Measurements from ENCODE around the gene TSPAN9. TPM values are rescaled to one million over a fixed set of nuclear protein-coding genes. Genes with fewer than 3 reads are reported as not detected.

Gene TSPAN9
- total RNA-seq, 1 donor from 2014 or later, result 40.9 TPM

GRCh38 chr12:3223601-3224529 is 146.7 kb downstream of the TSPAN9 start:
- peaks cover 3% of the 10 kb centered on the region for H3K79me2 ChIP-seq (ENCODE audit: insufficient read depth, low read length)
- no peaks in the 10 kb centered on the region for H3K36me3 ChIP-seq (ENCODE audit: insufficient read depth, low read length)
- peaks cover 75% of the 10 kb centered on the region for H4K20me1 ChIP-seq (ENCODE audit: insufficient read depth, low read length)
- H3K4me1 ChIP-seq (ENCODE audit: insufficient read depth, low read length), result peaks cover 24% of the 10 kb centered on the region
- H2AFZ ChIP-seq (ENCODE audit: low read depth, low read length), result no peak overlapping the region
- H3K36me3 Mint-ChIP-seq (ENCODE audit: low read depth, unreplicated experiment), result peaks cover 8% of the 10 kb centered on the region
- no peaks in the 10 kb centered on the region for H3K9me3 Mint-ChIP-seq (ENCODE audit: unreplicated experiment)
- H3K9ac ChIP-seq (ENCODE audit: low read length), result no peak overlapping the region
- no peak overlapping the region for H3K27ac ChIP-seq (ENCODE audit: low read depth, low read length)
- H3K9me3 ChIP-seq (ENCODE audit: insufficient read depth, low read depth, low read length), result peaks cover 3% of the 10 kb centered on the region
- no peak overlapping the region for H3K4me3 Mint-ChIP-seq (ENCODE audit: unreplicated experiment)
- H3K27ac Mint-ChIP-seq (ENCODE audit: unreplicated experiment), result no peak overlapping the region
- no peak overlapping the region for H3K4me3 ChIP-seq (ENCODE audit: insufficient read depth, low read depth, low read length)
- peaks cover 15% of the 10 kb centered on the region for H3K4me1 Mint-ChIP-seq (ENCODE audit: low read depth, unreplicated experiment)
- no peak for TF ChIP-seq EZH2 (IDR thresholded peaks at IDR 0.05; ENCODE audit: insufficient read depth, low read length)
- TF ChIP-seq, protein P1, sequence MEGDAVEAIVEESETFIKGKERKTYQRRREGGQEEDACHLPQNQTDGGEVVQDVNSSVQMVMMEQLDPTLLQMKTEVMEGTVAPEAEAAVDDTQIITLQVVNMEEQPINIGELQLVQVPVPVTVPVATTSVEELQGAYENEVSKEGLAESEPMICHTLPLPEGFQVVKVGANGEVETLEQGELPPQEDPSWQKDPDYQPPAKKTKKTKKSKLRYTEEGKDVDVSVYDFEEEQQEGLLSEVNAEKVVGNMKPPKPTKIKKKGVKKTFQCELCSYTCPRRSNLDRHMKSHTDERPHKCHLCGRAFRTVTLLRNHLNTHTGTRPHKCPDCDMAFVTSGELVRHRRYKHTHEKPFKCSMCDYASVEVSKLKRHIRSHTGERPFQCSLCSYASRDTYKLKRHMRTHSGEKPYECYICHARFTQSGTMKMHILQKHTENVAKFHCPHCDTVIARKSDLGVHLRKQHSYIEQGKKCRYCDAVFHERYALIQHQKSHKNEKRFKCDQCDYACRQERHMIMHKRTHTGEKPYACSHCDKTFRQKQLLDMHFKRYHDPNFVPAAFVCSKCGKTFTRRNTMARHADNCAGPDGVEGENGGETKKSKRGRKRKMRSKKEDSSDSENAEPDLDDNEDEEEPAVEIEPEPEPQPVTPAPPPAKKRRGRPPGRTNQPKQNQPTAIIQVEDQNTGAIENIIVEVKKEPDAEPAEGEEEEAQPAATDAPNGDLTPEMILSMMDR (IDR thresholded peaks at IDR 0.05; ENCODE audit: insufficient read depth, low read depth, low read length), result no peak
- H3K27me3 Mint-ChIP-seq (ENCODE audit: low read depth, unreplicated experiment), result peaks cover 8% of the 10 kb centered on the region
- DNase-seq (ENCODE audit: low read depth) (no peak), FAIRE-seq (no peak)
- no peak overlapping the region for H3K4me2 ChIP-seq (ENCODE audit: low read length)
- H3K27me3 ChIP-seq (ENCODE audit: insufficient read depth, low read length), result peaks cover 7% of the 10 kb centered on the region

- FAIRE-seq, result no peak
- Mint-ChIP-seq H3K4me3 (ENCODE audit: unreplicated experiment) (no peak overlapping the region), H3K27ac (ENCODE audit: unreplicated experiment) (no peak overlapping the region), H3K4me1 (ENCODE audit: low read depth, unreplicated experiment) (peaks cover 14% of the 10 kb centered on the region), H3K36me3 (ENCODE audit: low read depth, unreplicated experiment) (peaks cover 11% of the 10 kb centered on the region), H3K9me3 (ENCODE audit: unreplicated experiment) (no peaks in the 10 kb centered on the region), H3K27me3 (ENCODE audit: low read depth, unreplicated experiment) (peaks cover 8% of the 10 kb centered on the region)
- H3K4me2 ChIP-seq (ENCODE audit: low read length), result no peak overlapping the region
- no peak overlapping the region for H3K27ac ChIP-seq (ENCODE audit: low read depth, low read length)
- peaks cover 3% of the 10 kb centered on the region for H3K9me3 ChIP-seq (ENCODE audit: insufficient read depth, low read depth, low read length)
- H3K9ac ChIP-seq (ENCODE audit: low read length), result peak overlapping the region; percentile 56
- H4K20me1 ChIP-seq (ENCODE audit: insufficient read depth, low read length), result peaks cover 75% of the 10 kb centered on the region
- no peak overlapping the region for H3K4me3 ChIP-seq (ENCODE audit: insufficient read depth, low read depth, low read length)
- H3K27me3 ChIP-seq (ENCODE audit: insufficient read depth, low read length), result peaks cover 7% of the 10 kb centered on the region
- DNase-seq (ENCODE audit: low read depth), result no peak
- H2AFZ ChIP-seq (ENCODE audit: low read depth, low read length), result no peak overlapping the region
- no peaks in the 10 kb centered on the region for H3K36me3 ChIP-seq (ENCODE audit: insufficient read depth, low read length)
- peaks cover 3% of the 10 kb centered on the region for H3K79me2 ChIP-seq (ENCODE audit: insufficient read depth, low read length)
- TF ChIP-seq, protein P1 (IDR thresholded peaks at IDR 0.05; ENCODE audit: insufficient read depth, low read depth, low read length), result no peak
- TF ChIP-seq EZH2 (IDR thresholded peaks at IDR 0.05; ENCODE audit: insufficient read depth, low read length), result no peak
- peaks cover 19% of the 10 kb centered on the region for H3K4me1 ChIP-seq (ENCODE audit: insufficient read depth, low read length)
These were observed 147.3 kb downstream of the TSPAN9 start for GRCh38 chr12:3224530-3224903.
